OCI-LY3 (cell line): ENCODE data around the gene IFT80.

Experiments
- H2AFZ ChIP-seq: fragments of 200-600, 300-600 bp; shearing (Covaris generic); 2 replicates; pipeline ENCODE4 v1.6.0; 2014; ENCODE audit warnings: antibody characterized with exemption, low read depth, low read length
- H3K27ac ChIP-seq: fragments of 200-600, 300-600 bp; sonication (generic); 2 replicates; pipeline ENCODE4 v1.5.1; 2014; ENCODE audit warnings: mild to moderate bottlenecking, low read length, moderate library complexity, mixed read lengths
- H3K27me3 ChIP-seq: fragments of 200-600, 300-600 bp; sonication (generic); 2 replicates; pipeline ENCODE4 v1.6.1; 2014; ENCODE audit warnings: low read depth, low read length, mixed read lengths
- H3K36me3 ChIP-seq: fragments of 200-600, 300-600 bp; sonication (generic); replicated peaks from 2 replicates; pipeline ENCODE3; 2014; ENCODE audit warnings: low read depth, low read length, mixed read lengths
- H3K4me1 ChIP-seq: fragments of 300-600, 200-600 bp; sonication (generic); 2 replicates; pipeline ENCODE4 v1.6.1; 2014; ENCODE audit warnings: low read length, mixed read lengths
- H3K4me2 ChIP-seq: fragments of 200-600, 300-600 bp; sonication (generic); 2 replicates; pipeline ENCODE4 v1.6.1; 2014; ENCODE audit warnings: low read length, mixed read lengths
- H3K4me3 ChIP-seq: fragments of 300-600, 200-600 bp; sonication (generic); 2 replicates; pipeline ENCODE4 v1.5.1; 2014; ENCODE audit warnings: antibody characterized with exemption, mild to moderate bottlenecking, low read length, moderate library complexity
- H3K79me2 ChIP-seq: fragments of 300-600, 200-600 bp; shearing (Covaris generic); 2 replicates; pipeline ENCODE4 v1.6.1; 2014; ENCODE audit warnings: mild to moderate bottlenecking, low read length, mixed read lengths
- H3K9ac ChIP-seq: fragments of 300-600, 200-600 bp; shearing (Covaris generic); 2 replicates; pipeline ENCODE4 v1.6.0; 2014; ENCODE audit warnings: mild to moderate bottlenecking, low read length, moderate library complexity
- H3K9me3 ChIP-seq: fragments of 200-600, 300-600 bp; shearing (Covaris generic); 2 replicates; pipeline ENCODE4 v1.6.1; 2014; ENCODE audit warnings: low read length, mixed read lengths; ENCODE audit not compliant: insufficient read depth
- H4K20me1 ChIP-seq: fragments of 200-600, 300-600 bp; sonication (generic); 2 replicates; pipeline ENCODE4 v1.6.1; 2016; ENCODE audit warnings: low read length, mixed read lengths; ENCODE audit not compliant: insufficient read depth
- EZH2phosphoT487 ChIP-seq: fragments of 200-600 bp; shearing (Covaris generic); IDR thresholded peaks from 2 replicates; pipeline ENCODE4 v1.6.1; 2018; ENCODE audit warnings: antibody characterized with exemption, mixed run types, low read depth
- TF ChIP-seq, protein P1 (sequence below): fragments of 200-600, 300-600 bp; sonication (generic); IDR thresholded peaks from 2 replicates; pipeline ENCODE4 v1.5.1; 2014; ENCODE audit warnings: antibody characterized with exemption, low read length, low read depth

Gene IFT80

GRCh38 chr3:160265088-160265487 is 133.9 kb downstream of the IFT80 start:
- Histone ChIP-seq H3K4me2 (no peak overlapping the region), H2AFZ (no peak overlapping the region), H3K4me3 (no peak overlapping the region), H3K36me3 (no peaks in the 10 kb centered on the region), H3K4me1 (no peaks in the 10 kb centered on the region), H3K27ac (no peak overlapping the region), H3K79me2 (no peaks in the 10 kb centered on the region), H4K20me1 (no peaks in the 10 kb centered on the region), H3K9ac (no peak overlapping the region), H3K9me3 (no peaks in the 10 kb centered on the region), H3K27me3 (no peaks in the 10 kb centered on the region)
- TF ChIP-seq, protein P1, sequence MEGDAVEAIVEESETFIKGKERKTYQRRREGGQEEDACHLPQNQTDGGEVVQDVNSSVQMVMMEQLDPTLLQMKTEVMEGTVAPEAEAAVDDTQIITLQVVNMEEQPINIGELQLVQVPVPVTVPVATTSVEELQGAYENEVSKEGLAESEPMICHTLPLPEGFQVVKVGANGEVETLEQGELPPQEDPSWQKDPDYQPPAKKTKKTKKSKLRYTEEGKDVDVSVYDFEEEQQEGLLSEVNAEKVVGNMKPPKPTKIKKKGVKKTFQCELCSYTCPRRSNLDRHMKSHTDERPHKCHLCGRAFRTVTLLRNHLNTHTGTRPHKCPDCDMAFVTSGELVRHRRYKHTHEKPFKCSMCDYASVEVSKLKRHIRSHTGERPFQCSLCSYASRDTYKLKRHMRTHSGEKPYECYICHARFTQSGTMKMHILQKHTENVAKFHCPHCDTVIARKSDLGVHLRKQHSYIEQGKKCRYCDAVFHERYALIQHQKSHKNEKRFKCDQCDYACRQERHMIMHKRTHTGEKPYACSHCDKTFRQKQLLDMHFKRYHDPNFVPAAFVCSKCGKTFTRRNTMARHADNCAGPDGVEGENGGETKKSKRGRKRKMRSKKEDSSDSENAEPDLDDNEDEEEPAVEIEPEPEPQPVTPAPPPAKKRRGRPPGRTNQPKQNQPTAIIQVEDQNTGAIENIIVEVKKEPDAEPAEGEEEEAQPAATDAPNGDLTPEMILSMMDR, result no peak
- no peak for TF ChIP-seq EZH2phosphoT487

GRCh38 chr3:160260587-160261270 is 138.3 kb downstream of the IFT80 start:
- no peak overlapping the region for H3K9ac ChIP-seq
- no peak overlapping the region for H3K27ac ChIP-seq
- no peak for TF ChIP-seq EZH2phosphoT487
- TF ChIP-seq, protein P1, result no peak
- H3K9me3 ChIP-seq, result no peaks in the 10 kb centered on the region
- no peak overlapping the region for H3K4me2 ChIP-seq
- no peaks in the 10 kb centered on the region for H3K4me1 ChIP-seq
- no peak overlapping the region for H3K4me3 ChIP-seq
- no peaks in the 10 kb centered on the region for H3K79me2 ChIP-seq
- H2AFZ ChIP-seq, result no peak overlapping the region
- H3K36me3 ChIP-seq, result no peaks in the 10 kb centered on the region
- H3K27me3 ChIP-seq, result no peaks in the 10 kb centered on the region
- H4K20me1 ChIP-seq, result no peaks in the 10 kb centered on the region

- H3K4me2 ChIP-seq, result no peak overlapping the region
- no peaks in the 10 kb centered on the region for H3K9me3 ChIP-seq
- no peak overlapping the region for H3K27ac ChIP-seq
- H3K79me2 ChIP-seq, result no peaks in the 10 kb centered on the region
- no peaks in the 10 kb centered on the region for H3K27me3 ChIP-seq
- no peaks in the 10 kb centered on the region for H4K20me1 ChIP-seq
- no peaks in the 10 kb centered on the region for H3K36me3 ChIP-seq
- no peak overlapping the region for H2AFZ ChIP-seq
- H3K4me3 ChIP-seq, result no peak overlapping the region
- H3K9ac ChIP-seq, result no peak overlapping the region
- H3K4me1 ChIP-seq, result no peaks in the 10 kb centered on the region
- TF ChIP-seq EZH2phosphoT487, result no peak
- TF ChIP-seq, protein P1, result no peak
Observed at GRCh38 chr3:160259589-160259988, 139.4 kb downstream of the IFT80 start.

- Histone ChIP-seq H3K4me1 (no peaks in the 10 kb centered on the region), H3K9me3 (no peaks in the 10 kb centered on the region), H3K9ac (no peak overlapping the region), H3K36me3 (no peaks in the 10 kb centered on the region), H2AFZ (no peak overlapping the region), H4K20me1 (no peaks in the 10 kb centered on the region), H3K79me2 (no peaks in the 10 kb centered on the region), H3K27ac (no peak overlapping the region), H3K4me2 (no peak overlapping the region), H3K27me3 (no peaks in the 10 kb centered on the region), H3K4me3 (no peak overlapping the region)
- TF ChIP-seq EZH2phosphoT487, result no peak
- TF ChIP-seq, protein P1, result no peak
Observed at GRCh38 chr3:160257606-160258005, 141.4 kb downstream of the IFT80 start.
